Astrocyte of the spinal cord (primary cell): ENCODE measurements around the gene FRYL.

Experiments
- DNase-seq: peaks from one replicate; pipeline ENCODE4 v3.0.0; 2011; ENCODE audit warnings: low read depth, low spot score
- H3K4me3 ChIP-seq: 2 replicates; pipeline ENCODE4 v1.5.1; 2011; ENCODE audit warnings: low read depth, mild to moderate bottlenecking, low read length, moderate library complexity
- CTCF ChIP-seq: IDR thresholded peaks from 2 replicates; pipeline ENCODE4 v1.5.1; 2012; ENCODE audit warnings: low read depth, mild to moderate bottlenecking, low read length, inconsistent platforms
- in situ Hi-C: cut with HindIII; loops from 2 replicates; pipeline ENCODE4 v1.10.0; 2017; ENCODE audit warnings: low sequenced_read_pairs

The FRYL gene

GRCh38 chr4:48538358-48538757 lies 241.7 kb downstream of the FRYL start:
- in situ Hi-C loops, result no loop called here
- no peak overlapping the region for H3K4me3 ChIP-seq
- TF ChIP-seq CTCF, result no peak
- no peak for DNase-seq

- no peak overlapping the region for H3K4me3 ChIP-seq
- in situ Hi-C loops, result no loop called here
- TF ChIP-seq CTCF, result no peak
- no peak for DNase-seq
Observed at GRCh38 chr4:48526406-48526805, 253.7 kb downstream of the FRYL start.

GRCh38 chr4:48518143-48518542 lies 261.9 kb downstream of the FRYL start:
- no peak for TF ChIP-seq CTCF
- in situ Hi-C loops, result no loop called here
- DNase-seq, result no peak
- no peak overlapping the region for H3K4me3 ChIP-seq

- no peak for TF ChIP-seq CTCF
- no peak overlapping the region for H3K4me3 ChIP-seq
- DNase-seq, result peak; percentile 51
- in situ Hi-C loops, result no loop called here
Observed at GRCh38 chr4:48509543-48509942, 270.5 kb downstream of the FRYL start.

- DNase-seq, result no peak
- in situ Hi-C loops, result no loop called here
- no peak overlapping the region for H3K4me3 ChIP-seq
- no peak for TF ChIP-seq CTCF
Observed at GRCh38 chr4:48506716-48507115, 273.4 kb downstream of the FRYL start.

- H3K4me3 ChIP-seq, result no peak overlapping the region
- DNase-seq, result no peak
- in situ Hi-C loops, result no loop called here
- no peak for TF ChIP-seq CTCF
Observed at GRCh38 chr4:48504352-48504751, 275.7 kb downstream of the FRYL start.

GRCh38 chr4:48504026-48504330 lies 276.1 kb downstream of the FRYL start:
- TF ChIP-seq CTCF, result no peak
- in situ Hi-C loops, result no loop called here
- no peak for DNase-seq
- no peak overlapping the region for H3K4me3 ChIP-seq
